GM12865 (cell line): ENCODE data around the gene PNO1.

Experiments
- DNase-seq: peaks from one replicate; pipeline ENCODE4 v3.0.0; 2010; ENCODE audit warnings: low read depth
- H3K4me3 ChIP-seq: 2 replicates; pipeline ENCODE4 v1.5.1; 2011; ENCODE audit warnings: mild to moderate bottlenecking, low read depth, low read length, control low read depth
- CTCF ChIP-seq: IDR thresholded peaks from 2 replicates; pipeline ENCODE4 v1.5.1; 2011; ENCODE audit warnings: low read length, control low read depth, low read depth, inconsistent platforms; ENCODE audit not compliant: insufficient read depth; ENCODE audit errors: missing control alignments

The PNO1 gene

DNA sequence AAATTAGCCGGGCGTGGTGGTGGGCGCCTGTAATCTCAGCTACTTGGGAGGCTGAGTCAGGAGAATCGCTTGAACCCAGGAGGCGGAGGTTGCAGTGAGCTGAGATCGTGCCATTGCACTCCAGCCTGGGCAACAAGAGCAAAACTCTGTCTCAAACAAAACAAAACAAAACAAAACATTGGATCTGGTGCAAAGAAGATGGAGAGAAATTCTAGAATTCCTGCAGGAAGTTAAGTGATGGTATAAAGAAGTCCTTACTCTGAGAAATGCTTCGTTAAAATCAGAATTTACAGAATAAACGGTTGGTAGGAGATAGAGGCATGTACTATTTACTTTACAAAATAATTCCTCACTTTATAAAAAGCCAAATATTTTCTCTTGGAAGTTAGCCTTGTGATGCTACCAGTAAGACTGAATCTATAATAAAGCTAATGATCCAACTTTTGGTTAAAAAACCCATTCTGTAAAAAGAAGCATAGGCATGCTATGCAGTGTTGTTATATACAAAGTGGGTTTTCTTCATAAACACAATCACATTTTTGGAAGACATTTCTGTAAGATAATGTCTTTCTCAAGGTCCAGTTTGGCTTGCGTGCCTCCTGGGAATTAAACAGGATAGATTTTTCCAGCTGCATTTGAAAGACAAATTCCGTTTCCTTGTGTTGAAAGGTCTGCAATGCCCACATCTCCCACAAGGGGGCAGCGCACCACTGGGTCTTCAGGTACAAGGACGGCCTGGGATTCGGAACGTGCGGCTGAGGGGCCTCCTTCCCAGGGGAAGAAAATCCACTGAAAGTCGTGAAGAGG is 35.6 kb upstream of the PNO1 start:
- H3K4me3 ChIP-seq: peak overlapping the region; percentile 30
- TF ChIP-seq CTCF: peak; percentile 96
- peak; percentile 91 for DNase-seq

GRCh38 chr2:68122680-68122964 is 35.1 kb upstream of the PNO1 start:
- no peak overlapping the region for H3K4me3 ChIP-seq
- no peak for DNase-seq
- no peak for TF ChIP-seq CTCF

- TF ChIP-seq CTCF: no peak
- no peak overlapping the region for H3K4me3 ChIP-seq
- no peak for DNase-seq
These were observed 33.4 kb upstream of the PNO1 start for GRCh38 chr2:68124321-68124720.

GRCh38 chr2:68125821-68126220 is 31.9 kb upstream of the PNO1 start:
- DNase-seq: no peak
- TF ChIP-seq CTCF: no peak
- no peak overlapping the region for H3K4me3 ChIP-seq

DNA sequence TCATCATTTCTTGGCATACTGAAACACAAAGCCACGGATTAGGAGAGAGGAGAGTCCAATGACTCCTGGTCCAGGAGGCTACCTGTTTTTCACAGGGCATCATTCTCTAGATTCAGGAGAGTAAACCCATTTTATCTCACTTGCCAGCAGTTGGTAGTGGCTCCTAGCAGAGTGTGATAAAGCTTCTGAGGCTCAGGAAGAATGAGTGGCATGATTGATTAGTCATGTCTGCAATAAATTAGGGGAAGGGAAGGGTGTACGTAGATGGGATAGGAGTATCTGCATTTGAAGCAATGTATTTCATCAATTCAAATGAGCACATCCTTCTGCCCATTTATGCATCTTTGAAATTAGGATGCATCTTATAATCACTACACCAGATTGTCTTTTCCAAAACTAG is 31.1 kb upstream of the PNO1 start:
- TF ChIP-seq CTCF: no peak
- H3K4me3 ChIP-seq: no peak overlapping the region
- DNase-seq: no peak

- TF ChIP-seq CTCF: no peak
- no peak overlapping the region for H3K4me3 ChIP-seq
- peak; percentile 66 for DNase-seq
These were observed 30.1 kb upstream of the PNO1 start for GRCh38 chr2:68127358-68128242.
